Transverse colon (tissue), 4 donors: ENCODE data around the gene PCYT1A.

ENCODE experiments used
- CTCF ChIP-seq, 5 experiments: fragments of 200-600 bp in 3 of 5; fragments of 450-650 bp in 2 of 5; sonication (generic) in 3 of 5; IDR thresholded peaks; 1 replicate in 2 of 5; 2 replicates in 3 of 5; pipeline ENCODE4 v1.5.1; 2016 to 2017; ENCODE audit warnings: antibody characterized with exemption in 5 of 5, inconsistent platforms in 3 of 5, mild to moderate bottlenecking in 2 of 5, moderate library complexity in 1 of 5
- EP300 ChIP-seq: sonication (generic); formaldehyde crosslinking; IDR thresholded peaks from one replicate; pipeline ENCODE4 v1.6.1; 2017; ENCODE audit warnings: antibody characterized with exemption, low read depth
- POLR2A ChIP-seq: fragments of 450-650 bp; IDR thresholded peaks from one replicate; pipeline ENCODE4 v1.6.1; 2016; ENCODE audit warnings: antibody characterized with exemption, mild to moderate bottlenecking, moderate library complexity
- POLR2AphosphoS5 ChIP-seq, 3 donors: sonication (generic); formaldehyde crosslinking; IDR thresholded peaks; one replicate each; pipeline ENCODE4 v1.6.1; 2016; ENCODE audit warnings: antibody characterized with exemption in 3 of 3

- no peak for TF ChIP-seq EP300
- no peak for TF ChIP-seq POLR2A
- no peak for TF ChIP-seq CTCF (IDR thresholded peaks at IDR 0.05)
- no peak for TF ChIP-seq POLR2AphosphoS5 (IDR thresholded peaks at IDR 0.05)
Observed at GRCh38 chr3:196237203-196237602, 50.3 kb downstream of the PCYT1A start.
